ENCODE data around the gene LRRC4C. TPM values are rescaled to one million over a fixed set of nuclear protein-coding genes. Genes with fewer than 3 reads are reported as not detected.

Gene LRRC4C
- total and polyA plus RNA-seq, 4 donors: 0.10 to 0.93 (median 0.30) TPM

- TF ChIP-seq ATF3 (IDR thresholded peaks at IDR 0.05) (no peak), EGR1 (IDR thresholded peaks at IDR 0.05; ENCODE audit: low read depth in 2 of 2) (no peak), RXRA (IDR thresholded peaks at IDR 0.05) (no peak), ZBTB33 (IDR thresholded peaks at IDR 0.05) (no peak), FOXA2 (IDR thresholded peaks at IDR 0.05) (no peak), GABPA (IDR thresholded peaks at IDR 0.05 in 1 of 2, conservative IDR thresholded peaks at IDR 0.05 in 1 of 2) (no peak), NR2F2 (IDR thresholded peaks at IDR 0.05) (no peak), RAD21 (IDR thresholded peaks at IDR 0.05) (no peak), JUND (IDR thresholded peaks at IDR 0.05) (no peak), FOXA1 (IDR thresholded peaks at IDR 0.05) (no peak), HNF4A (conservative IDR thresholded peaks at IDR 0.05) (no peak), CTCF (IDR thresholded peaks at IDR 0.05; ENCODE audit: low read depth, low read length, missing input control) (no peak), YY1 (IDR thresholded peaks at IDR 0.05) (no peak), REST (IDR thresholded peaks at IDR 0.05) (no peak), SP1 (IDR thresholded peaks at IDR 0.05) (no peak)
Measured at GRCh38 chr11:41134971-41135370, 324.5 kb downstream of the LRRC4C start.

GRCh38 chr11:41133023-41133422 lies 326.4 kb downstream of the LRRC4C start:
- WGBS: 87% methylated on average over 2 of the region's 2 CpGs
- TF ChIP-seq CTCF (IDR thresholded peaks at IDR 0.05; ENCODE audit: low read depth, low read length, missing input control): no peak
- TF ChIP-seq SP1 (IDR thresholded peaks at IDR 0.05): no peak
- no peak for TF ChIP-seq ZBTB33 (IDR thresholded peaks at IDR 0.05)
- no peak for TF ChIP-seq ATF3 (IDR thresholded peaks at IDR 0.05)
- TF ChIP-seq EGR1 (IDR thresholded peaks at IDR 0.05; ENCODE audit: low read depth in 2 of 2): no peak
- TF ChIP-seq YY1 (IDR thresholded peaks at IDR 0.05): no peak
- no peak for TF ChIP-seq JUND (IDR thresholded peaks at IDR 0.05)
- Histone ChIP-seq H3K4me1 (ENCODE audit: control insufficient read depth in 4 of 4, insufficient read depth in 4 of 4, low read length in 3 of 4) (no peaks in the 10 kb centered on the region), H3K4me3 (ENCODE audit: low read depth in 1 of 3, low read length in 3 of 3) (no peak overlapping the region), H3K27ac (ENCODE audit: low read depth in 1 of 2, low read length in 2 of 2) (no peak overlapping the region), H3K27me3 (ENCODE audit: control insufficient read depth in 4 of 4, insufficient read depth in 4 of 4, low read length in 3 of 4) (no peaks in the 10 kb centered on the region), H3K9ac (ENCODE audit: low read depth in 1 of 2, low read length in 2 of 2) (no peak overlapping the region), H3K9me3 (ENCODE audit: control insufficient read depth in 4 of 4, low read length in 3 of 4) (no peaks in the 10 kb centered on the region), H3K36me3 (ENCODE audit: control insufficient read depth in 4 of 4, insufficient read depth in 3 of 4, low read depth in 1 of 4, low read length in 3 of 4) (no peaks in the 10 kb centered on the region)
- no peak for DNase-seq (ENCODE audit: low spot score)

More at GRCh38 chr11:41134971-41135370, 324.5 kb downstream of the LRRC4C start:
- WGBS: 34% methylated on average over 1 of the region's 1 CpG
- Histone ChIP-seq H3K36me3 (ENCODE audit: control insufficient read depth in 4 of 4, insufficient read depth in 3 of 4, low read depth in 1 of 4, low read length in 3 of 4) (no peaks in the 10 kb centered on the region), H3K27me3 (ENCODE audit: control insufficient read depth in 4 of 4, insufficient read depth in 4 of 4, low read length in 3 of 4) (no peaks in the 10 kb centered on the region), H3K9ac (ENCODE audit: low read depth in 1 of 2, low read length in 2 of 2) (no peak overlapping the region), H3K9me3 (ENCODE audit: control insufficient read depth in 4 of 4, low read length in 3 of 4) (no peaks in the 10 kb centered on the region), H3K4me1 (ENCODE audit: control insufficient read depth in 4 of 4, insufficient read depth in 4 of 4, low read length in 3 of 4) (no peaks in the 10 kb centered on the region), H3K27ac (ENCODE audit: low read depth in 1 of 2, low read length in 2 of 2) (no peak overlapping the region), H3K4me3 (ENCODE audit: low read depth in 1 of 3, low read length in 3 of 3) (no peak overlapping the region)
- DNase-seq (ENCODE audit: low spot score): no peak

All from liver (tissue), 9 donors.